ENCODE data around the gene ZDHHC4.

ZDHHC4 gene

DNA sequence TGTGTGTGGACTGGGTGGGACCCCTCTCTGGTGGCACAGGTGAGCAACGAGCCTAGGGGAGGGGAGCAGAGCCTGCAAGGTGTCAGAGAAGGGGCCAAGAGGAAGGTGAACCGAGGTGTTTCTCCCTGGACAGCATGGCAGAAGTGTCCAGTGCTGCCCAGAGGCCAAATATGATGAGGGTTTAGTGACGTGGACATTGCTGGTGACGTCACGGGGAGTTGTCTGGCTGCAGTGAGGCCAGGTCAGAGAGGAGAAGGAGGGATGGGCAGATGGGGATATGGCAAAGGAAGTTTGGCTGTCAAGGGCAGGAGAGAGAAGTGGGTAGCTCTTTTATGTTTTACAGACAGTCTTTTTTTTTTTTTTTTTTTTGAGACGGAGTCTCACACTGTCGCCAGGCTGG is 35.6 kb downstream of the ZDHHC4 start:
- Histone ChIP-seq H3K36me3 (ENCODE audit: insufficient read depth, low read length) (peaks cover 7% of the 10 kb centered on the region), H3K27ac (ENCODE audit: low read length) (no peak overlapping the region), H3K4me3 (ENCODE audit: low read depth in 1 of 2, low read length in 2 of 2) (no peak overlapping the region), H3K4me1 (ENCODE audit: insufficient read depth, low read length) (peaks cover 11% of the 10 kb centered on the region), H3K79me2 (ENCODE audit: insufficient read depth, low read length) (no peaks in the 10 kb centered on the region), H2AFZ (ENCODE audit: low read depth, low read length) (no peak overlapping the region), H3K9me3 (ENCODE audit: insufficient read depth, low read length, severe bottlenecking) (no peaks in the 10 kb centered on the region), H3K9ac (ENCODE audit: low read depth, low read length) (no peak overlapping the region), H3K27me3 (ENCODE audit: insufficient read depth, low read length, poor library complexity) (peaks cover 21% of the 10 kb centered on the region), H4K20me1 (ENCODE audit: insufficient read depth, low read length) (peaks cover 7% of the 10 kb centered on the region; the same call in 1 of the 2 replicates), H3K4me2 (ENCODE audit: insufficient read depth, low read length) (no peak overlapping the region)
- ATAC-seq (ENCODE audit: insufficient read depth, low read depth) = no peak
- TF ChIP-seq, protein P1, sequence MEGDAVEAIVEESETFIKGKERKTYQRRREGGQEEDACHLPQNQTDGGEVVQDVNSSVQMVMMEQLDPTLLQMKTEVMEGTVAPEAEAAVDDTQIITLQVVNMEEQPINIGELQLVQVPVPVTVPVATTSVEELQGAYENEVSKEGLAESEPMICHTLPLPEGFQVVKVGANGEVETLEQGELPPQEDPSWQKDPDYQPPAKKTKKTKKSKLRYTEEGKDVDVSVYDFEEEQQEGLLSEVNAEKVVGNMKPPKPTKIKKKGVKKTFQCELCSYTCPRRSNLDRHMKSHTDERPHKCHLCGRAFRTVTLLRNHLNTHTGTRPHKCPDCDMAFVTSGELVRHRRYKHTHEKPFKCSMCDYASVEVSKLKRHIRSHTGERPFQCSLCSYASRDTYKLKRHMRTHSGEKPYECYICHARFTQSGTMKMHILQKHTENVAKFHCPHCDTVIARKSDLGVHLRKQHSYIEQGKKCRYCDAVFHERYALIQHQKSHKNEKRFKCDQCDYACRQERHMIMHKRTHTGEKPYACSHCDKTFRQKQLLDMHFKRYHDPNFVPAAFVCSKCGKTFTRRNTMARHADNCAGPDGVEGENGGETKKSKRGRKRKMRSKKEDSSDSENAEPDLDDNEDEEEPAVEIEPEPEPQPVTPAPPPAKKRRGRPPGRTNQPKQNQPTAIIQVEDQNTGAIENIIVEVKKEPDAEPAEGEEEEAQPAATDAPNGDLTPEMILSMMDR (IDR thresholded peaks at IDR 0.05; ENCODE audit: borderline replicate concordance, extremely low read depth, low read length, poor library complexity, severe bottlenecking) = no peak
- no peak for TF ChIP-seq EZH2 (IDR thresholded peaks at IDR 0.05; ENCODE audit: borderline replicate concordance, low read depth, low read length, severe bottlenecking)
- no peak for DNase-seq

DNA sequence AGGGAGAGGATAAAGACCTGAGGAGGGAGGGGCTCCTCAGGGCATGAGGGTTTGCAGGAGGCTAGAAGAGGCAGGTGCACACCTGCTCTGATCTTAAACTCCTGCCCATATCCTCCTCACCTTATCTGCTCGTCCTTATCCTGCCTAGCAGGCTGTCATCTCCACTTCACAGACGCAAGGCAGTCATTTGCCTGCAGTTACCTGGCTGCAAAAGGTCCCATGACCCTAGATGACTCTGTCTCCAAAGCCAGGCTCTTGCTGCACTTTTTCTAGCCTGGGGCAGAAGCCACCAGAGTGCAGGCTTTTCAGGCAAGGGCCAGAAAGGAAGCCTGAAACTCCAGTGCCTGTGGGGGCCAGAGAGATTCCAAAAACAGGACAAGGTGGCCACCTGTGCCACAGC is 36.5 kb downstream of the ZDHHC4 start:
- Histone ChIP-seq H4K20me1 (ENCODE audit: insufficient read depth, low read length) (peaks cover 4% of the 10 kb centered on the region; the same call in 1 of the 2 replicates), H3K36me3 (ENCODE audit: insufficient read depth, low read length) (no peaks in the 10 kb centered on the region; the same call in 1 of the 2 replicates), H3K9ac (ENCODE audit: low read depth, low read length) (no peak overlapping the region), H3K79me2 (ENCODE audit: insufficient read depth, low read length) (no peaks in the 10 kb centered on the region), H3K4me3 (ENCODE audit: low read depth in 1 of 2, low read length in 2 of 2) (no peak overlapping the region), H2AFZ (ENCODE audit: low read depth, low read length) (no peak overlapping the region), H3K4me1 (ENCODE audit: insufficient read depth, low read length) (peaks cover 11% of the 10 kb centered on the region), H3K9me3 (ENCODE audit: insufficient read depth, low read length, severe bottlenecking) (no peaks in the 10 kb centered on the region), H3K27ac (ENCODE audit: low read length) (no peak overlapping the region), H3K27me3 (ENCODE audit: insufficient read depth, low read length, poor library complexity) (peaks cover 21% of the 10 kb centered on the region), H3K4me2 (ENCODE audit: insufficient read depth, low read length) (no peak overlapping the region)
- ATAC-seq (ENCODE audit: insufficient read depth, low read depth) (no peak), DNase-seq (no peak)
- no peak for TF ChIP-seq EZH2 (IDR thresholded peaks at IDR 0.05; ENCODE audit: borderline replicate concordance, low read depth, low read length, severe bottlenecking)
- TF ChIP-seq, protein P1 (IDR thresholded peaks at IDR 0.05; ENCODE audit: borderline replicate concordance, extremely low read depth, low read length, poor library complexity, severe bottlenecking) = no peak

DNA sequence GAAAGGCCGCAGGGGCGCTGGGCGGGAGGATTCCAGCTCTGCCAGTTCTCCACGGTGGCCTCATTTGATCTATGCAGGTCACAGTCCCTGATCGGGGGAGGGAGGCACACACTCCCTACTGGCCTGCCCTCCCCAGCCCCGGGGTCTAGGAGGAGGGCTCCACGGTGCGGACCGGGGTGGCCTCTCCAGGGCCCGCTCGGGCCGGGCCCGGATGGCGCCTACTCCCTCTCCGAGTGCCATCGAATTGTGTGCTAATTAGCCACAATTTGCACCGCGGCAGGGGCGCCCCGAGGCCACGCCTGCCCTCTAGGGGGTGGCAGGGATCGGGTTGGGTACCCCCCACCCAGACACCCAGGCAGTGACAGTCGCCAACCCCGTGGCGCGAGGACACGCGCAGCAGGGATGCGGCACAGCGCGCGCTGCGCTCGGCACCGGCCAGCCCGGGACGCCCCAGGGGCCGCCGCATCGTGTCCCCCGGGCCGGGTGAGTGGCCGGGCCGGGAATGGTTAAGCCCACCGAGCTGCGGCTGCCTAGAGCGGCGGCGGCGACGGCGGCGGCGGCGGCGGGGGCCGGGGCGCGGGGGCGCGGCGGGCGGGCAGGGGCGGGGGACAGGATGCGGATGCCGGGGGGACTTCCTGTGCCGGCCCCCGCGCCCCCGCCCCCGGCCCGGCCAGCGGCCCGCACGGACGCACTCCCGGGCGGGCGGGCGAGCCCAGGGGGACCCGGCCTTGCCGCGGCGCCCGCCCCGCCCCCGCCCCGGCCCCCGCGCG is 37.9 kb downstream of the ZDHHC4 start, which contains the start of gene ZNF853:
ZNF853 (plus strand) TSS at position 658 of the 770 bp plus-strand sequence. CDS start 565 bp downstream, outside the sequence.
- H4K20me1 ChIP-seq (ENCODE audit: insufficient read depth, low read length) = peaks cover 4% of the 10 kb centered on the region; the same call in 1 of the 2 replicates
- no peak for DNase-seq
- H3K4me3 ChIP-seq (ENCODE audit: low read depth in 1 of 2, low read length in 2 of 2) = peak within 1 kb of the TSS in 1 of 2 experiments; percentile 59; a peak in 2 of 4 replicates
- H2AFZ ChIP-seq (ENCODE audit: low read depth, low read length) = peak within 1 kb of the TSS; percentile 57
- H3K4me1 ChIP-seq (ENCODE audit: insufficient read depth, low read length) = peaks cover 11% of the 10 kb centered on the region
- no peaks in the 10 kb centered on the region for H3K79me2 ChIP-seq (ENCODE audit: insufficient read depth, low read length)
- TF ChIP-seq, protein P1 (IDR thresholded peaks at IDR 0.05; ENCODE audit: borderline replicate concordance, extremely low read depth, low read length, poor library complexity, severe bottlenecking) = no peak
- no peak for TF ChIP-seq EZH2 (IDR thresholded peaks at IDR 0.05; ENCODE audit: borderline replicate concordance, low read depth, low read length, severe bottlenecking)
- no peak within 1 kb of the TSS for H3K27ac ChIP-seq (ENCODE audit: low read length)
- no peaks in the 10 kb centered on the region for H3K9me3 ChIP-seq (ENCODE audit: insufficient read depth, low read length, severe bottlenecking)
- peak within 1 kb of the TSS; percentile 76 for H3K4me2 ChIP-seq (ENCODE audit: insufficient read depth, low read length)
- peak; percentile 60 for ATAC-seq (ENCODE audit: insufficient read depth, low read depth)
- no peaks in the 10 kb centered on the region for H3K36me3 ChIP-seq (ENCODE audit: insufficient read depth, low read length)
- H3K9ac ChIP-seq (ENCODE audit: low read depth, low read length) = peak within 1 kb of the TSS; percentile 50; the same call in 1 of the 2 replicates
- peaks cover 21% of the 10 kb centered on the region for H3K27me3 ChIP-seq (ENCODE audit: insufficient read depth, low read length, poor library complexity)

Measured in DND-41 (cell line).